Effector memory CD4-positive, alpha-beta T cell (primary cell): ENCODE data around the gene AMACR.

Source experiments
- DNase-seq, 3 donors: peaks; one replicate each; pipeline ENCODE4 v3.0.0-alpha.2; 2020
- H3K27ac ChIP-seq: 2 replicates; pipeline ENCODE4 v1.7.0; 2013; ENCODE audit warnings: mild to moderate bottlenecking, low read length, moderate library complexity; ENCODE audit not compliant: insufficient read depth, poor library complexity, severe bottlenecking
- H3K27me3 ChIP-seq: replicated peaks from 2 replicates; pipeline ENCODE4 v1.7.0; 2013; ENCODE audit warnings: mild to moderate bottlenecking, low read length; ENCODE audit not compliant: insufficient read depth, control insufficient read depth, poor library complexity, severe bottlenecking
- H3K36me3 ChIP-seq: 2 replicates; pipeline ENCODE4 v1.7.0; 2013; ENCODE audit warnings: mild to moderate bottlenecking, low read length, moderate library complexity; ENCODE audit not compliant: control insufficient read depth, insufficient read depth
- H3K4me1 ChIP-seq: 2 replicates; pipeline ENCODE4 v1.7.0; 2013; ENCODE audit warnings: low read length, mild to moderate bottlenecking; ENCODE audit not compliant: control insufficient read depth, insufficient read depth, poor library complexity, severe bottlenecking
- H3K4me3 ChIP-seq: 2 replicates; pipeline ENCODE4 v1.7.0; 2013; ENCODE audit warnings: low read length, low read depth, mild to moderate bottlenecking; ENCODE audit not compliant: insufficient read depth, poor library complexity, severe bottlenecking
- H3K9me3 ChIP-seq: 2 replicates; pipeline ENCODE4 v1.7.0; 2013; ENCODE audit warnings: mild to moderate bottlenecking, low read length, moderate library complexity; ENCODE audit not compliant: control insufficient read depth

The AMACR gene

DNA sequence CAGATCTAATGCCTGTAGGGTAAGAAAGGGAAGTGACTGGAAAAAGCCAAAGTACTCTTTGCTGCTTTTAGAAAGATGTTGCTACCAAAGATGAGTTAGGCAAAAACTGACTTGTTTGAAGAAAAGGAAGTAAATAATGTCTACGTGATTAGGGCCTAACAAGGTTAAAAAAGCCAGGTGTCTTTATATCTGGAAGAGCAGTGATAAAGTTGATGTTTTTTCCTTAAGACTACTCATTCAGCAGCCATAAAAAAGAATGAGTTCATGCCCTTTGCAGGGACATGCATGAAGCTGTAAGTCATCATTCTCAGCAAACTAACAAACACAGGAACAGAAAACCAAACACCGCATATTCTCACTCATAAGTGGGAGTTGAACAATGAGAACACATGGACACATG is 13.5 kb upstream of the AMACR start:
- no peak overlapping the region for H3K27ac ChIP-seq
- H3K9me3 ChIP-seq = no peaks in the 10 kb centered on the region
- H3K27me3 ChIP-seq = no peaks in the 10 kb centered on the region
- no peak for DNase-seq
- peaks cover 5% of the 10 kb centered on the region for H3K36me3 ChIP-seq
- H3K4me3 ChIP-seq = no peak overlapping the region
- peaks cover 9% of the 10 kb centered on the region for H3K4me1 ChIP-seq

DNA sequence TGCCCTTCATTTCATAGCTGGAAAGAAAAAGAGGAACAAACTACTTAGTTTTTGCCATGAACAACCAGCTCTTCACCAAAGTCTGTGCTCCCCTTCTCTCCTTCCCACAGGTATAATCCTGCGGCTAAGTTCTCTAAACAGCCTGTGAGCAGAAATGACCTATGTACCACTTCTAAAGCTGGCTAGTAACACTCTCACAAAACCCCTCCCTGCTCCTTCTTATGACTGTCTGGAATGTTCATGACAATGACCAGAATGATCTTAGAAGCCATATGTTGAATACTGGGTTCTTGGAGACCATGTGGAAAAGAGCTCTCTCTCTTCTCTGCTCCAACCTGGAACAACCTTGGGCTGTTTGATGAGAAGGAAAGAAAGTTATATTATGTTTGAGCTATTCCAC is 12.9 kb upstream of the AMACR start:
- H3K4me3 ChIP-seq = no peak overlapping the region
- DNase-seq = no peak
- peaks cover 5% of the 10 kb centered on the region for H3K36me3 ChIP-seq
- no peaks in the 10 kb centered on the region for H3K9me3 ChIP-seq
- H3K4me1 ChIP-seq = peaks cover 9% of the 10 kb centered on the region
- no peaks in the 10 kb centered on the region for H3K27me3 ChIP-seq
- H3K27ac ChIP-seq = no peak overlapping the region

DNA sequence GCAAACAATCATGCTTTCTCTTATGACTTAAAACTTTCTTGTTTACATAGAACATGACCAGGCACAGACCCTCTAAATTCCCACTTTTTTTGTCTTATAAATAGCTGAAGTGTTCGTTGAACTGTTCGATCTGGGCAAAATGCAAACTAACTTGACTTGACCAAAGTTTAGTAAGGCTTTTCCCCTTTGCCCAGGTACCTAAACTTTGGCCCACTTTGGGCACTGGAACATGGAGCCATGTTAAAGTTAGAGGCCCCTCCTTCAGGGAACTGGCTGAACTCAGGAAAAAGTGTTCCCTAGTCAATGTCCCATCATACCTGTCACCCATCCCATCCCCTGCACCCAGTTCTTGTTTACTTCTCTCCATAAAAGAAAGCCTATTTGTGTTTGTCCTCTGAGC is 9.4 kb upstream of the AMACR start:
- Histone ChIP-seq H3K27me3 (no peaks in the 10 kb centered on the region), H3K9me3 (no peaks in the 10 kb centered on the region), H3K4me1 (peaks cover 5% of the 10 kb centered on the region), H3K27ac (no peak overlapping the region), H3K36me3 (peaks cover 5% of the 10 kb centered on the region), H3K4me3 (no peak overlapping the region)
- no peak for DNase-seq

DNA sequence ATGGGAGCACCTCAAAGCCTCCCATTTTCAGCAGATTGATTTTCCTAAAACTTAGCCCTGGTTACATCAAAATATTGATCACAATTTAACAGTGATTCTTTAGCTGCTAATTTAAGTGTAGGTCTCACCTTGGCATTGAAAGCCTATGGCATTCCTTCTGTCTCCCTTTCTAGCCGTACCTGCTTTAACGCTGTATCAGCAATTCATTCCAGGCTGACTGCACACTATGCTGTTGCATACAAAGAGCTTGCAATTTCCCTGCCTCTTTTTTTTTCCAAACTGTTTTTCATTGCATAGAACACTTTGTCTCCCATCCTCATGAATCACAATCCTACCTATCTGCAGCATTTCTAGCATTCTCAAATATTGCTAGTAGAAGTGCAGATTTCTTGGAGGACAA is 8.9 kb upstream of the AMACR start:
- DNase-seq = no peak
- Histone ChIP-seq H3K4me3 (no peak overlapping the region), H3K4me1 (peaks cover under 1% of the 10 kb centered on the region)

DNA sequence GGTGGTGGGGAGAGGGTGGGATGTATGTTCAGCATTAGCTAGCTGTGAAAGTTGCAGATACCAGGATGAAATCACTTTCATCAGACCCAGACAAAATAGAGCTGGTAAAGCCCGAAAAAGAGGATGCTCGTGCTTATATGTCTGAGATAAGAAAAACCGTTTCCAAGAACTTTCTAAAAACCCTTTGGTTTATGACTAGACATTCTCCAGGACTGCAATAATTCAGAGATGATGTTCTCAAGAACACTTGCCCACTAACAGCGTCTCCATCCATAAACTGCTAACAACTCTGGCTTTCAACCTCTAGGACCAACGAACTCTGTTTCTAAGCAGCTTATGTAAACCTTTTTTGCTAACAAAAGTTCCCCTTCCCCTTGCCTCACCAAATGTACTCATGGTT is 8.4 kb upstream of the AMACR start:
- Histone ChIP-seq H3K4me1 (no peaks in the 10 kb centered on the region), H3K27ac (no peak overlapping the region), H3K36me3 (peaks cover 5% of the 10 kb centered on the region), H3K9me3 (no peaks in the 10 kb centered on the region), H3K27me3 (no peaks in the 10 kb centered on the region), H3K4me3 (no peak overlapping the region)
- DNase-seq = no peak

More for the DNA sequence above, 8.9 kb upstream of the AMACR start:
- Histone ChIP-seq H3K9me3 (no peaks in the 10 kb centered on the region), H3K36me3 (peaks cover 5% of the 10 kb centered on the region), H3K27me3 (no peaks in the 10 kb centered on the region), H3K27ac (no peak overlapping the region)

DNA sequence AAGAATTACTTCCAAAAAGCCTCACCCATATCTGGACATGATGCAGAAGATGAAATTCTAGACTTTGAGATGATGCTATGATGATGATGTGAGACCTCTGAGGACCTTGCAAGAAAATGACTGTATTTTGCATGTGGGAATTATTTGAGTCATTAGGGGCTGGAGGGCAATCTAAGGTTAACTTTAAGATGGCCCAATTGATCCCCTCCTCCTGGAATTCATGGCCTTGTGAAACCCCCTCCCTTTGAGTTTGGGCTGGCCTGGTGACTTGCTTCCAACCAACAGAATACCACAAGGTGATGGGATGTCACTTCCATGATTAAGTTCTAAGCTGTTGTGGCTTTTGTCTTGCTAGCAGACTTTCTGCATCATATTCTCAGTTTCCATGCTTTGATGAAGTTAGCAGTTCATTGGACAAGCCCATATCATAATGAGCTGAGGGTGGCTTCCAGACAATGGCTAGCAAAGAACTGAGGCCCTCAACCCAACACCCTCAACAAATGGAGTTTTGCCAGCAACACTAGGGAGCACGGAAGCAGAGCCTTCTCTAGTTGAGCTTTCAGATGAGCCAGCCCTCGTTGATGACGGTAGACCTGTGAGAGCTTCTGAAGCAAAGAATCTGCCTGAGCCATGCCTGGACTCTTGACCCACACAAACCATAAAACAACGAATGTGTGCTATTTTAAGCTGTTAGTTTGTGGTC is 7.4 kb upstream of the AMACR start:
- Histone ChIP-seq H3K4me3 (no peak overlapping the region), H3K27me3 (no peaks in the 10 kb centered on the region), H3K9me3 (no peaks in the 10 kb centered on the region), H3K4me1 (no peaks in the 10 kb centered on the region), H3K36me3 (peaks cover 5% of the 10 kb centered on the region), H3K27ac (no peak overlapping the region)
- no peak for DNase-seq

DNA sequence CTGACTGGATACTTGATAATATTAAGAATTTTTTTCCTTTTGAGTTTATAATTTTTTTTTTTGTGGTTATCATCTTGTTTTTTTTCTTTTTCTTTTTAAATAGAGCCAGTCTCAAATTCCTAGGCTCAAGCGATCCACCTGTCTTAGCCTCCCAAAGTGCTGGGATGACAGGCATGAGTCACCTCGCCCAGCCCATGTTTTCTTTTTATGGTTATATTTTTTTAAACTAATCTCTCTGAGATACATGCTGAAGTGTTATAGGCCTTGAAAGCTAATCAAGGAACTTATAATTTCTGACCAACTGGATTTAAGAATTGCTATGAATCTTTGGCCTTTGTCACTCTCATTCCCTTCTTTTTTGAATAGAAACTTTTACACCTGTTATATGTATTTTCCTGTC is 6.8 kb upstream of the AMACR start:
- H3K9me3 ChIP-seq = no peaks in the 10 kb centered on the region
- no peak overlapping the region for H3K27ac ChIP-seq
- H3K36me3 ChIP-seq = peaks cover under 1% of the 10 kb centered on the region
- DNase-seq = no peak
- no peaks in the 10 kb centered on the region for H3K4me1 ChIP-seq
- H3K4me3 ChIP-seq = no peak overlapping the region
- no peaks in the 10 kb centered on the region for H3K27me3 ChIP-seq

DNA sequence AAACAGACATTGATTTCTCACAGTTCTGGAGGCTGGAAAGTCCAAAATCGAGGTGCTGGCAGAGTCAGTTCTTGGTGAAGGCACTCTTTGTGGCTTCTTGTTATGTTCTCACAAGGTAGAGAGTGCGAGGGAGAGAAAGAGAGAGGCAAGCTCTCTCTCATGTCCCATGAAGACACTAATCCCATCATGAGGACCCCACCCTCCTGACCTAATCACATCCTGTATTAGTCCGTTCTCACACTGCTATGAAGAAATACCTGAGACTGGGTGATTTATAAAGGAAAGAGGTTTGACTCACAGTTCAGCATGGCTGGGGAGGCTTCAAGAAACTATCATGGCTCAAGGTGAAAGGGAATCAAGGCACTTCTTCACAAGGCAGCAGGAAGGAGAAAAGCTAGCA is 5.7 kb upstream of the AMACR start:
- Histone ChIP-seq H3K36me3 (no peaks in the 10 kb centered on the region), H3K4me1 (peaks cover 7% of the 10 kb centered on the region), H3K9me3 (no peaks in the 10 kb centered on the region), H3K4me3 (no peak overlapping the region), H3K27me3 (no peaks in the 10 kb centered on the region), H3K27ac (no peak overlapping the region)
- no peak for DNase-seq

DNA sequence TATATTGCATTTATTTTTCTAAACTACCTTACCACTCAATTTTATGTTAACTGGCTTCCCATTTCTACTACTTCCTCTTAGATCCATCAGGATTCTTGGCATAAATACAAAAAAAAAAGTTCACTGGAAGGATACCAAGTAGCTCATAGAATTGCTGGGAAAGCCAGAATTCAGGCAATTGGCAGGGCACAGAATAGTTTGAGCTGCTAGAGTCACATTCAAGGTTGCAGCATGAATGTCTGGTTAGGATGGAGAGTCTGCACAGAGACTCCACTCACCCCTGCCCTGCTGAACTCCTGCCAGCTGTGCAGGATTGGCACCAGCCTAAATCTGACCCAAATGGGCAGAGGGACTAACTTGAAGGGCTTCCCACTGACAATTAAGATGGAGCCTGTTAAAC is 4.9 kb upstream of the AMACR start:
- Histone ChIP-seq H3K4me1 (peaks cover 9% of the 10 kb centered on the region), H3K36me3 (no peaks in the 10 kb centered on the region), H3K27ac (no peak overlapping the region), H3K4me3 (no peak overlapping the region), H3K27me3 (no peaks in the 10 kb centered on the region), H3K9me3 (no peaks in the 10 kb centered on the region)
- no peak for DNase-seq

DNA sequence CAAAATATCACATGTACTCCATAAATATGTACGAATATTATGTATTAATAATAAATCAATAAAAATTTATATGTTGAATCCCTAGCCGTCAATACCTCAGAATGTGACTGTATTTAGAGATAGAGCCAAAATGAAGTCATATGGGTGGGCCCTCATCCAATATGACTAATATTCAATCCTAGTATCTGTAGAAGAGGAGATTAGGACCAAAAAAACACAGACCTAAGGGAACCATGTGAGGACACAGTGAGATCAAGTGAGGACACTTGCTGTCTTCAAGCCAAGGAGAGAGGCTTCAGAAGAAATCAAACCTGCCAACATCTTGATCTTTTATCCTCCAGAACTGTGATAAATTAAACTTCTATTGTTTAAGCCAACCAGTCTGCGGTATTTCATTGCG is 3.7 kb upstream of the AMACR start:
- no peak for DNase-seq
- no peaks in the 10 kb centered on the region for H3K9me3 ChIP-seq
- H3K36me3 ChIP-seq = no peaks in the 10 kb centered on the region
- H3K27me3 ChIP-seq = no peaks in the 10 kb centered on the region
- peaks cover 9% of the 10 kb centered on the region for H3K4me1 ChIP-seq
- H3K27ac ChIP-seq = no peak overlapping the region
- H3K4me3 ChIP-seq = no peak overlapping the region
